GM11168 (cell line): ENCODE measurements around the gene RAB3IP.

Source experiments
- in situ Hi-C: fragments of 300-500 bp; cut with MboI; formaldehyde crosslinking; loops from one replicate; pipeline ENCODE4 v1.12.0; 2022; ENCODE audit warnings: low sequenced_read_pairs; ENCODE audit not compliant: unreplicated experiment

Gene RAB3IP, protein sequence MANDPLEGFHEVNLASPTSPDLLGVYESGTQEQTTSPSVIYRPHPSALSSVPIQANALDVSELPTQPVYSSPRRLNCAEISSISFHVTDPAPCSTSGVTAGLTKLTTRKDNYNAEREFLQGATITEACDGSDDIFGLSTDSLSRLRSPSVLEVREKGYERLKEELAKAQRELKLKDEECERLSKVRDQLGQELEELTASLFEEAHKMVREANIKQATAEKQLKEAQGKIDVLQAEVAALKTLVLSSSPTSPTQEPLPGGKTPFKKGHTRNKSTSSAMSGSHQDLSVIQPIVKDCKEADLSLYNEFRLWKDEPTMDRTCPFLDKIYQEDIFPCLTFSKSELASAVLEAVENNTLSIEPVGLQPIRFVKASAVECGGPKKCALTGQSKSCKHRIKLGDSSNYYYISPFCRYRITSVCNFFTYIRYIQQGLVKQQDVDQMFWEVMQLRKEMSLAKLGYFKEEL

DNA sequence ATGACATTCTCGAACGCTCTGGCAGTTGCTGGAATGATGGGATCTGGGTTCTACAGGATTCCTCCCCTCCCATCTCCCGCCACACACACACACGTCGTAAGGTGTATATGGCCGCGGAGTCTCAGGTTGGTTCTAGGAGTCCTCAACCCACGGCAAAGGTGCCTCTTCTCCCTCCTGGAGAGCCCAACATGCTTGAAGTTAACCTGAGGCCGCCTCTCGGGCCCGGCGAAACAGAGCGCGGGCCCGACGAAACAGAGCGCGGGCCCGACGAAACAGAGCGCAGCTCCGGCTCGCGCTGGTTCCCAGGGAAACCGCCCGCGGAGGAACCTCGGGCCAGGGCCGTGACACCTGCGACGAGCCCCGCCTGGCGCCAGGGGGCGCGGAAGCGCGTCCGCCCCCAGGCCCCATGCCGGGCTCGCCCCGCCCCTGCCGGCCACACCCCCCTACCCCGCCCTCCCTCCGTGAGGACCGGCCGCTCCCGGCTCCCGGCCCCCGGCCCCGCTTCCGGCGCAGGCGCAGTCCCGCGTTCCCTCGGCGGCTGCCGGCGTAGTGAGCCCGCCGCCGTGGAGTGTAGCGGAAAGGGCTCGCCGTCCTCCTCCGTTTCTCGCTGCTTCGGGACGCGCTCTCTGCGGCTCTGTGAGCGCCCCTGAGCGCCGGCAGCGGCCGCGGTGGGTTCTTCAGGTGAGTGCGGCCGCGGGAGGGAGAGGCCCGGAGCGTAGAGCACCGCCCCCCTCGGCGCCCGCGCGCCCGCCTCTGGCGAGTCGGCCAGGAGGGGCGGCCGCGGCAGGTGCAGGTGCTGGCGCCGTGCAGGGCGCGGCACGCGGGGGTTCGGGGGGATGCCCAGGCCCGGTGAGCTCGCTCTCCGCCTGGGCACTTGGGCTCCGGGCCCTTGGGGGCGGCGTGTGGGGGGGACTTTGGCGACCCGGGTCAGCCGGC lies at the start of gene RAB3IP:
Gene RAB3IP (plus strand): TSS at position 510 of the 936 bp plus-strand sequence. CDS start 16,549 bp downstream, outside the sequence.
- in situ Hi-C loops: no loop called here

GRCh38 chr12:69689638-69690037 lies 49.0 kb upstream of the RAB3IP start:
- in situ Hi-C loops: no loop called here

DNA sequence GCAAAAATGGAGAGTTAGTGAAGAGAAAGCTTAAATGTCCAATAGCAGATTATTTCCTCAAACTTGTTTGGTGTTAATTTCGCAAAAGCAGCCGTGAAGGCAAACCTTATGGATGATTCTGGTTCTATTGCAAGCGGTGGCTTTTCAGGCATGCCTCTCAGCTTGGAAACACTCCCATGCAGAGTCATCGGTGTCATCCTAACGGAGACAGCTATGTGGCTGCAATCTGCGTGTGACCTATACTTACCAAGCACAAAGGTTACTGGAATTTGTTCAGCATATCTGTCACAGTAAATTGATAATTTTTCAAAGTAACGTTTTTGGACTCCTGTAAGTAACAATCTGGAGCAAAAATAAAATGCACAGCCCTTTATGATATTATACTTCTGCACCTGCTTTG lies 44.5 kb upstream of the RAB3IP start:
- in situ Hi-C loops: no loop called here

DNA sequence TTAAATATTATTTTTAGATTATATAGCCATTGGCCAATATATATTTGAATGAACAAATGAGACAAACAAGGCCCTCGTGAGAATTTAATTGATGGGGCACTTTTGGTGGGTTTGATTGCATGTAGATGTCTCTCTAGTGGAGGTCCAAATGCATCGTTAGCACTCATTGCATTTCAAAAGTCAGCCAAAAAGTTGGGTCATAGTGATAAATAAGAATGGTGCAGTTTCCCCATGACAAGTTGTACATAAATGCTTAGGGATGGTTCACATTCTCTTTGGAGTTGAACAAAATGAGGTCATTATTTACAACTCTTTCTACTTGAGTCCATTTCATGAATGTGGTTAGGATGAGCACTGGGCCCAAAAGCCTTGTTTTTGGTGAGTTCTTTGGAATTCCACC lies 40.6 kb upstream of the RAB3IP start:
- in situ Hi-C loops: no loop called here

DNA sequence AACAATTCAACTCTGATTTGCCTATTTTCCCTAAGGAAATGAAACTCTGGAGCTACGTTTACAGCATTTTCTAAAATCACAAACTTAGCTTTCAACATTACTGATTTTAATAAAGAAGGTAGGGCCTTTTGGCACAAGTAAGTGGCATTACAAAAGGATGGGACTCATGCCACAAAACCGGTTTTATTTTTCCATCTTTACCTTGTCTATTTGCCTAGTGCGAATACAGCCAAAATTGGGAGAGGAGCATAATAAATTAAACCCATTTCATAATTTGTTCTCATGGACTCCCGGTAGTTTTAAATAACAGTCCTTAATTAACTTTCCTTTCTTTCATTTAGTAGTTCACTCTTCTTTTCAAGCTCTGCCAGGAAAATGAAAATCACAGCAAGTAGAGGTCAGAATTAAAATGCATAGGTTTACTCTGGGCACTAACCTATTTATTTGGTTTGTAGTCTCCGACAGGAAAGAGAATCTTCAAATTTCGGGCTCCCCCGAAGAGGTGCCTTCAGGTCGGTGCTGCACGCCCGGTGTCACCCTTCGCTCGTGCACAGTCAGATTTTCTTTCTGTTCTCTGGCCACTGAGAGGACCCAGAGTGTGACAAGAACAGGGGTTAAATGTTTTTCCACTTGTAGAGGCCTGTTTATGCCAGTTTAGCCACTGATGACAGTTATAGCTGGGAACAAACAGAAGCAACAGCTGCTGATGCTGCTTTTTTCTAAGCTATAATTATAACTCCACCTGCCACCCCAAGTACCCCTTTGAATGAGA lies 39.7 kb upstream of the RAB3IP start, which contains the start of gene BEST3:
Gene BEST3 (minus strand): TSS at position 535 of the 772 bp plus-strand sequence. CDS start 1,505 bp downstream, outside the sequence.
- in situ Hi-C loops: no loop called here

GRCh38 chr12:69701826-69702225 lies 36.8 kb upstream of the RAB3IP start:
- in situ Hi-C loops: no loop called here

GRCh38 chr12:69703146-69703642 lies 35.5 kb upstream of the RAB3IP start:
- in situ Hi-C loops: no loop called here

DNA sequence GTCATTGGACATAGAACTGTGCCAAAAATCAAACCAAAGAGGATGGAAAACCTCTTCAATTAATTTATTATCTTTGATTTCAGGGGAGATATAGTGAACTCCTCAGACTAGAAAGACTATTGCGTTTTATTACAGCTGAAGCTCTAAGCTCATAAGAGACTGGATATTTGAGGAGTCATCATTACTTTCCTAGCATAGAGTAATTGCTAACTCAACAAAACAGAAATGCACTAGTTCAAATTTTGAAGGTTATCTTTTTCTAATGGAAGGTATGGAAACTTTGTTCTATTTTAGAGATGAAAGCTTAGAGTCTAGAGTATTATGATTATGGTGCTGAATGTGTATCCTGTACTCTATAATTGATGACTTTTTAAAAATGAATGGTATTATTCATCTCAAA lies 34.3 kb upstream of the RAB3IP start:
- in situ Hi-C loops: no loop called here

DNA sequence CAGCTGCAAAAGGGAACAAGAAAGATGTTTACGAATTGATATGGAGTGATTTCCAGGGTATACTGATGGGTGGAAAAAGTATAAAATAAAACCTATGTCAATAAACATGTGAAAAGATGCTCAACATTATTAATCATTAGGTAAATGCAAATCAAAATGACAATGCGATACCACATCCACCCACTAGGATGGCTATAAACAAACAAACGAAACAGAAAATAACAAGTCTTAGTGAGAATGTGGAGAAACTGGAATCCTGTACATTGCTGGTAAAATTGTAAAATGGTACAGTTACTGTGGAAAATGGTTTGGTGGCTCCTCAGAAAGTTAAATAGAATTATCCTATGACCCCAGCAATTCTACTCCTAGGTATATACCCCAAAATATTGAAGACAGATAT lies 30.0 kb upstream of the RAB3IP start:
- in situ Hi-C loops: no loop called here

GRCh38 chr12:69712826-69713225 lies 25.8 kb upstream of the RAB3IP start:
- in situ Hi-C loops: no loop called here

GRCh38 chr12:69714542-69714941 lies 24.1 kb upstream of the RAB3IP start:
- in situ Hi-C loops: no loop called here

GRCh38 chr12:69719336-69720316 lies 19.0 kb upstream of the RAB3IP start:
- in situ Hi-C loops: no loop called here

- in situ Hi-C loops: no loop called here
Observed at GRCh38 chr12:69720750-69721149, 17.9 kb upstream of the RAB3IP start.

DNA sequence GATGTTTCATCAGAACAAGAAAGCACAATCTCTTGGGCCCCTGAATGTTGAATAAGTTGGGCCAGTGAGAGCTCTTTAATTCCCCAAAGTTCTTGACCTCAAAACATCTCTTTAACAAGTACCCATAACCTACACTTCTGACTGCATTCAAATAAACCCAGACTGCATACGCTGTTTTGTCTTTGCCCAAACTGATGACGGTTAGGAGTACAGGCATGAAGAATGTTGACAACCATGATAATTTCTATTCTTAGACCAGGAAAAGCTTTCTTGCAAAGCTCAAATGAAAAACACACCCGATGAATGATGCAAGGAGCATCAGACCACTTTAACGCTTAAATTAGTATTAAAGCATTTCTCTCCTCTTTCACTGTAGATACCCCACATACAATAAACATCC lies 11.7 kb upstream of the RAB3IP start:
- in situ Hi-C loops: no loop called here

- in situ Hi-C loops: no loop called here
Observed at GRCh38 chr12:69732088-69732487, 6.6 kb upstream of the RAB3IP start.

DNA sequence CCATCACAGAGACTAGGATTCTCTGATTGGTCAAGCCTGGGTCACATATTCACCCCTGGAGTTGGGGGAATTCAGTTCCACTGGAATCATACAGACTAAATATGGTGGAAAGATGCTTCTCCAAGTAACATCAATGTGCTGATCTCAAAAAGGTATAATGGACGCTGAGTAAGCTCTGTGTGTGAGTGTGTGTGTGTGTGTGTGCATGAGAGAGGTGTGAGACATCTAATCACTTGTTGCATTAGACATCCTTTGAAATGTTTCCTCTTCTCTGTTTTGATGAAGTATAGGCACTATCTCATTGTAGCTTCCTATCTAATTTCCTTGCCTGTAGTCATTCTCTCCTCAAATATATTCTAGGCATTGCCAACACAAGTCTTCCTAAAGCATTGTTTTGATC lies 5.0 kb upstream of the RAB3IP start:
- in situ Hi-C loops: no loop called here

DNA sequence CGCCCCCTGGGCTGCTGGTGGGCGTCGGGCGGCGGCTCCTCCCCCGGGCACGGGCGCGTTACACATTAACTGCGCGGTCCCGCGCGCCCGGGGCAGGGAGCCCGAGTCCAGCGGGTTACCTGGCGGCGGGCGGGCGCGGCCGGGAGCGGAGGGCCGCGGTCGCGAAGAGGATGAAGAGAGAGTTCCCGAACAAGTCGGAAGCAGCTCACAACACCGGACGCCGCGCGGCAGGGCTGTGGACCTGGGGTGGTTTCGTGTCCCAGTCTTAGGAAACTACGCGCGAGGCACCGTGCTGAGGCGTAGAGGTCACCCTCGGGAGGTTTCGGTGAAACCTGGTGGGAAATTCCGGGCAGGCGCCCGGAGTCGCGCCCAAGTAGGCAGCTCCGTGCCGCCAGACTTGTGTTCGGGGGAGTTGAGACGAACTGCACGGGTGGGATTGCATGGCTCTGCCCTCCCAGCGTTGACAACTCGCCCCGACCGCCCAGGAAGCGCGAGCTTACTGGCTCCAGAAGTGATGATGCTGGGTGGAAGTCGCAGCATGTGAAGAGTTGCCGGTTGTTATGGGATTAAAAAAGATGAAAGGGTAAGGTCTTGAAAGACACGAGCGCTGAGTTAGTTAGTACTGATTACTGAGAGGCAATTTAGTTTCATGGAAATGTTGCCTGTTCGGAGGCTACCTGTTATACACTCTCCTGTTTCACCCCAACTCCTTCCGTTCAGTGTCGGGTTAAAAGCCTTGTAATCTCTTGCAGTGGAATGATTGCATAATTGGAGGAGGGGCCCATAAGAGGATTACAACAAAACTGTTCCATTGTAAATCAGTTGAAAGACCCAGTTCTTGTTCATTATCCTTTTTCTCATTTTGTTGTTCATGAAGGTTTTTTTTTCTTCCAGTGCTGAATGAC lies 879 bp downstream of the RAB3IP start:
- in situ Hi-C loops: no loop called here

- in situ Hi-C loops: no loop called here
Observed at GRCh38 chr12:69744109-69744508, 5.4 kb downstream of the RAB3IP start.
